Smooth muscle cell (in vitro differentiated cells): ENCODE results near the gene RGS19. TPM values are rescaled to one million over a fixed set of nuclear protein-coding genes. Genes with fewer than 3 reads are reported as not detected.

Source experiments
- DNase-seq: peaks from one replicate; lab custom pipeline; 2025; ENCODE audit not compliant: unreplicated experiment; lab: John Stamatoyannopoulos, UW
- H2AFZ ChIP-seq: fragments of 200-600 bp; sonication (generic); 2 replicates; pipeline ENCODE4 v1.6.0; 2016; ENCODE audit warnings: antibody characterized with exemption, low read depth, mild to moderate bottlenecking
- H3F3A ChIP-seq: fragments of 200-600 bp; sonication (generic); 2 replicates; pipeline ENCODE4 v1.6.0; 2017; ENCODE audit warnings: antibody characterized with exemption, low read depth
- H3K27ac ChIP-seq: fragments of 200-600 bp; sonication (generic); 2 replicates; pipeline ENCODE4 v1.5.1; 2016; ENCODE audit warnings: low read depth, mild to moderate bottlenecking
- H3K27me3 ChIP-seq: fragments of 200-600 bp; sonication (generic); 2 replicates; pipeline ENCODE4 v1.6.1; 2016; ENCODE audit warnings: low read depth, mild to moderate bottlenecking
- H3K36me3 ChIP-seq: fragments of 200-600 bp; sonication (generic); 2 replicates; pipeline ENCODE4 v1.5.1; 2016; ENCODE audit warnings: low read depth
- H3K4me1 ChIP-seq: fragments of 200-600 bp; sonication (generic); 2 replicates; pipeline ENCODE4 v1.5.1; 2016; ENCODE audit warnings: low read depth
- H3K4me2 ChIP-seq: fragments of 200-600 bp; sonication (generic); 2 replicates; pipeline ENCODE4 v1.6.0; 2016; ENCODE audit warnings: mild to moderate bottlenecking
- H3K4me3 ChIP-seq: fragments of 200-600 bp; sonication (generic); 2 replicates; pipeline ENCODE4 v1.5.1; 2016; ENCODE audit warnings: mild to moderate bottlenecking
- H3K79me2 ChIP-seq: fragments of 200-600 bp; sonication (generic); 2 replicates; pipeline ENCODE4 v1.6.0; 2016; ENCODE audit warnings: low read depth, mild to moderate bottlenecking
- H3K9ac ChIP-seq: fragments of 200-600 bp; sonication (generic); 2 replicates; pipeline ENCODE4 v1.6.0; 2016; ENCODE audit warnings: low read depth
- H3K9me3 ChIP-seq: fragments of 200-600 bp; sonication (generic); replicated peaks from 2 replicates; pipeline ENCODE4 v1.5.1; 2016; ENCODE audit warnings: low read depth
- H4K20me1 ChIP-seq: fragments of 200-600 bp; sonication (generic); 2 replicates; pipeline ENCODE4 v1.6.0; 2016; ENCODE audit warnings: low read depth
- WGBS: methylation state at CpG from one replicate; pipeline ENCODE4 v1.1.7; 2016; ENCODE audit warnings: low lambda C conversion rate; 5-methylcytosine and 5-hydroxymethylcytosine counted together
- polyA plus RNA-seq: library from polyadenylated mRNA; unstranded; fragments of >200 nt; fragmentation: Nextera tagmentation; extraction: Ambion mirVana; gene quantifications from 2 replicates; pipeline ENCODE4 v1.2.1, GENCODE V29; 2016
- total RNA-seq: library from RNA; depleted of rRNA; stranded (reverse); fragments of >200 nt; gene quantifications from 2 replicates; pipeline ENCODE4 v1.2.3, GENCODE V29; 2014
- TF ChIP-seq, protein P1 (sequence below): fragments of 200-600 bp; sonication (generic); IDR thresholded peaks from 2 replicates; pipeline ENCODE4 v1.5.1; 2017; ENCODE audit warnings: borderline replicate concordance, mild to moderate bottlenecking, antibody characterized with exemption; ENCODE audit not compliant: insufficient read depth, poor library complexity, severe bottlenecking

The RGS19 gene
- total and polyA plus RNA-seq, 2 experiments from 2014 or later, result 17.4 to 24.6 TPM

DNA sequence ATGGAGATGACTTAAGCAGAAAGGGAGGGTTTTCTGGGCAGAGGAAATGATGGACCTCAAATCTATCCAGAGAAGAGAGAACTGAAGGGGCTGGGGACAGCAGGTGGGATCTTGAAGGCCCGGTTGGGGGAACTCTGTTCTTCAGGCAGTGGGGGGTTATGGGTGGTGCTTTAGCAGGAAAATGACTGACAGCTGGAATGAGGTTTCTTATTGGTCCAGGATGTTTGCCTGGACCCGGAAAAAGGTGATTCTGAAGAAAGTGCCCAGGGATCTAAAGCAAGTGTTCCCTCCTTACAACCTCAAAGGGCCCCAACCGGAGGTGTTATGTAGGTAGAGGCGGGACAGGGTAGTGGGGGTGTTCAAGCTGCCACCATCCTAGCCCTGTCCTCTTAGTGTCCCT lies 16.1 kb upstream of the RGS19 start:
- 92% methylated on average over 4 of the region's 4 CpGs for WGBS
- H4K20me1 ChIP-seq, result no peaks in the 10 kb centered on the region
- H3K79me2 ChIP-seq, result no peaks in the 10 kb centered on the region
- H3K27ac ChIP-seq, result no peak overlapping the region
- H3K9me3 ChIP-seq, result no peaks in the 10 kb centered on the region
- no peaks in the 10 kb centered on the region for H3K27me3 ChIP-seq
- no peaks in the 10 kb centered on the region for H3K36me3 ChIP-seq
- H2AFZ ChIP-seq, result no peak overlapping the region
- no peak overlapping the region for H3K4me2 ChIP-seq
- no peak overlapping the region for H3K4me3 ChIP-seq
- no peak overlapping the region for H3K9ac ChIP-seq
- H3K4me1 ChIP-seq, result no peaks in the 10 kb centered on the region
- H3F3A ChIP-seq, result no peaks in the 10 kb centered on the region
- TF ChIP-seq, protein P1, sequence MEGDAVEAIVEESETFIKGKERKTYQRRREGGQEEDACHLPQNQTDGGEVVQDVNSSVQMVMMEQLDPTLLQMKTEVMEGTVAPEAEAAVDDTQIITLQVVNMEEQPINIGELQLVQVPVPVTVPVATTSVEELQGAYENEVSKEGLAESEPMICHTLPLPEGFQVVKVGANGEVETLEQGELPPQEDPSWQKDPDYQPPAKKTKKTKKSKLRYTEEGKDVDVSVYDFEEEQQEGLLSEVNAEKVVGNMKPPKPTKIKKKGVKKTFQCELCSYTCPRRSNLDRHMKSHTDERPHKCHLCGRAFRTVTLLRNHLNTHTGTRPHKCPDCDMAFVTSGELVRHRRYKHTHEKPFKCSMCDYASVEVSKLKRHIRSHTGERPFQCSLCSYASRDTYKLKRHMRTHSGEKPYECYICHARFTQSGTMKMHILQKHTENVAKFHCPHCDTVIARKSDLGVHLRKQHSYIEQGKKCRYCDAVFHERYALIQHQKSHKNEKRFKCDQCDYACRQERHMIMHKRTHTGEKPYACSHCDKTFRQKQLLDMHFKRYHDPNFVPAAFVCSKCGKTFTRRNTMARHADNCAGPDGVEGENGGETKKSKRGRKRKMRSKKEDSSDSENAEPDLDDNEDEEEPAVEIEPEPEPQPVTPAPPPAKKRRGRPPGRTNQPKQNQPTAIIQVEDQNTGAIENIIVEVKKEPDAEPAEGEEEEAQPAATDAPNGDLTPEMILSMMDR, result no peak
- no peak for DNase-seq

DNA sequence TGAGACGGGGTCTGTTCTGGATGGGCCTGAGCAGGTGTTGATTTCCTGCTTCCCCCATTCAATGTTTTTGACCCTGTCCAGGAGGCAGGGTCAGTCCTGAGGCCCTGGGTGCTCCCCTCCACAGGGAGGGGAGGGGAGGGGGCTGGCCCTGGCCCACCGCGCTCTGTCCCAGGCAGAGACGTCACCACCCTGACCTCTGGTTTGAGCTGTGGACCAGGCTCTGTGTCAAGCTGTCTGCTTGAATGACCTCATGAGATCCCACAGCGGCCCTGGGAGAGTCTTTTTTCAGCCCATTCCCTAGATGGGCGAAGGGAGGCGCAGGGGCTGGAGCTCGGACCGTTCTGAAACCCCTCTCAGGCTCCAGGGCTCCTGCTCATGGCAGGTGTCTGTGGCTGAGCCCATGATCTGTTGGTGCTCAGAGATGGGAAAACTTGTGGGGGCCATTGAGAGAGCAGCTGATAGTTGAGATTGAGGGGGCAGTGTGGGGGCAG lies 13.7 kb upstream of the RGS19 start:
- no peak overlapping the region for H3K27ac ChIP-seq
- no peaks in the 10 kb centered on the region for H3K4me1 ChIP-seq
- H3K36me3 ChIP-seq, result no peaks in the 10 kb centered on the region
- WGBS, result 76% methylated on average over 8 of the region's 9 CpGs
- H3K27me3 ChIP-seq, result no peaks in the 10 kb centered on the region
- no peak overlapping the region for H3K4me2 ChIP-seq
- peaks cover 3% of the 10 kb centered on the region for H4K20me1 ChIP-seq
- H3K4me3 ChIP-seq, result no peak overlapping the region
- H2AFZ ChIP-seq, result no peak overlapping the region
- H3K79me2 ChIP-seq, result no peaks in the 10 kb centered on the region
- no peaks in the 10 kb centered on the region for H3K9me3 ChIP-seq
- H3K9ac ChIP-seq, result no peak overlapping the region
- DNase-seq, result no peak
- H3F3A ChIP-seq, result no peaks in the 10 kb centered on the region
- TF ChIP-seq, protein P1, result no peak

DNA sequence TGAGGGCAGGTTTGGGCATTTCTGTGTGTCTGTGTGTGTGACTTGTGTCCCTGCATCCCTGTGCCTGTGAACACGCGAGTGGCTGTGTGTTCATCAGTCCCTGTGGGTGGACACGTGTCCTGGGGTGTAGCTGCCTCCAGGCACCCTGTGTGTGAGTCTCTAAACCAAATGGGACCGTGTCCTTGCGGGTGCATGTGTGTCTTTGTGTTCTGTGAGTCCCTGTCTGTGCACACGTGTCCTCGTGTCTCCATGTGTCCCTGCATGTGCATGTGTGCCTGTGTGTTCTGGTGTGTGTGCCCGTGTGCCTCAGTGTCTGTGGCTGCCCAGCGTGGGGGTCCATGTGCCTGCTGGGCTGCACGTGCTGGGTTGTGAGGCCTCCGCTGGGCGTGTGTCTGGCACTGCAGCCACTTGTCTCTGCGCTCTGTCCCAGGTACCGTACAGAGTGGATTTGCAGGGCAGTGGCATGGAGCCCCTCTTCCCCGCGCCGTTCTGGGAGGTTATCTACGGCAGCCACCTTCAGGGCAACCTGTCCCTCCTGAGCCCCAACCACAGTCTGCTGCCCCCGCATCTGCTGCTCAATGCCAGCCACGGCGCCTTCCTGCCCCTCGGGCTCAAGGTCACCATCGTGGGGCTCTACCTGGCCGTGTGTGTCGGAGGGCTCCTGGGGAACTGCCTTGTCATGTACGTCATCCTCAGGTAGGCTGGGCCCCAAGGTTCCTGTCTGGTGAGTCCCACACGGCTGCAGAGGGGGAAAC lies 13.1 kb upstream of the RGS19 start:
- Histone ChIP-seq H4K20me1 (peaks cover 3% of the 10 kb centered on the region), H3K36me3 (no peaks in the 10 kb centered on the region), H3F3A (no peaks in the 10 kb centered on the region), H3K27ac (no peak overlapping the region), H3K4me2 (no peak overlapping the region), H2AFZ (no peak overlapping the region), H3K4me1 (no peaks in the 10 kb centered on the region), H3K27me3 (no peaks in the 10 kb centered on the region), H3K9ac (no peak overlapping the region), H3K79me2 (no peaks in the 10 kb centered on the region), H3K4me3 (no peak overlapping the region), H3K9me3 (no peaks in the 10 kb centered on the region)
- 82% methylated on average over 26 of the region's 27 CpGs for WGBS
- no peak for DNase-seq
- TF ChIP-seq, protein P1, result no peak

DNA sequence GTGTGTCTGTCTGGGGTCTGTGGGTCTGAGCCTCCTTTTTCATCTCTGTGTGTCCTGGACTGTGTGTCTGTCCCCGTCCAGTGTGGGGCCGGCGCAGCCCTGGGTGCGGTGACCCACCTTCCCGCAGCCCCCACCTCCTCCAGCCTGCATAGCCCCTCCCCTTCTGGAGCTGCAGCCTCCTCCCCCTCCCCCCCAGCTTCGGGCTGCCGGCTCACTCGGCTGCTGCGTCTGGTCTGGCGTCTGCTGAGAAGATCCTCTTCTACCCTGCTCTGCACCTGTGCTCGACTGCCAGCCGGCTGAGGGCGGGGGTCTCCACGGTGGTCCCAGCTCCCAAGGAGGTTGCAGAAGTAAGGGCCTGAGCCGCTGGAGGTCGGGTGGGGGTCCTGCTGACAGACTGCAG lies 12.5 kb upstream of the RGS19 start:
- no peaks in the 10 kb centered on the region for H3K79me2 ChIP-seq
- H3F3A ChIP-seq, result no peaks in the 10 kb centered on the region
- no peaks in the 10 kb centered on the region for H3K27me3 ChIP-seq
- no peaks in the 10 kb centered on the region for H3K9me3 ChIP-seq
- H3K36me3 ChIP-seq, result no peaks in the 10 kb centered on the region
- no peak overlapping the region for H3K27ac ChIP-seq
- peaks cover 3% of the 10 kb centered on the region for H4K20me1 ChIP-seq
- H3K4me2 ChIP-seq, result no peak overlapping the region
- no peak for DNase-seq
- no peak overlapping the region for H2AFZ ChIP-seq
- TF ChIP-seq, protein P1, result no peak
- H3K4me3 ChIP-seq, result no peak overlapping the region
- 39% methylated on average over 5 of the region's 16 CpGs for WGBS
- no peak overlapping the region for H3K9ac ChIP-seq
- H3K4me1 ChIP-seq, result no peaks in the 10 kb centered on the region
